ELR (cell line): ENCODE measurements around the gene PLA2G4B.
A peak's percentile ranks its signal among the peaks of the same experiment; 100 is the strongest.

Experiments
- DNase-seq: peaks from one replicate; pipeline ENCODE4 v3.0.0-alpha.2; 2015; ENCODE audit warnings: low read depth

PLA2G4B gene

GRCh38 chr15:41886741-41887140 lies 48.1 kb downstream of the PLA2G4B start:
- DNase-seq: no peak

GRCh38 chr15:41887161-41887560 lies 48.5 kb downstream of the PLA2G4B start:
- no peak for DNase-seq

- DNase-seq: no peak
These were observed 49.2 kb downstream of the PLA2G4B start for GRCh38 chr15:41887893-41888292.

- DNase-seq: no peak
These were observed 50.1 kb downstream of the PLA2G4B start for GRCh38 chr15:41888662-41889253.

- DNase-seq: no peak
These were observed 51.5 kb downstream of the PLA2G4B start for GRCh38 chr15:41890050-41890690.

- no peak for DNase-seq
These were observed 52.6 kb downstream of the PLA2G4B start for GRCh38 chr15:41891226-41891625.

- DNase-seq: no peak
These were observed 53.3 kb downstream of the PLA2G4B start for GRCh38 chr15:41891946-41892345.

- DNase-seq: no peak
These were observed 54.2 kb downstream of the PLA2G4B start for GRCh38 chr15:41892621-41893421.

- no peak for DNase-seq
These were observed 55.0 kb downstream of the PLA2G4B start, which contains the start of gene SPTBN5 for GRCh38 chr15:41893422-41894250. Gene SPTBN5 (minus strand): TSS chr15:41894053. CDS start chr15:41893497, 556 bp downstream.

- DNase-seq: no peak
These were observed 55.7 kb downstream of the PLA2G4B start for GRCh38 chr15:41894251-41894790.

- DNase-seq: peak; percentile 88
These were observed 56.3 kb downstream of the PLA2G4B start for GRCh38 chr15:41894791-41895463.

- no peak for DNase-seq
These were observed 56.8 kb downstream of the PLA2G4B start for GRCh38 chr15:41895491-41895890.

GRCh38 chr15:41895957-41896356 lies 57.3 kb downstream of the PLA2G4B start:
- DNase-seq: no peak

GRCh38 chr15:41896566-41896965 lies 57.9 kb downstream of the PLA2G4B start:
- DNase-seq: no peak

- DNase-seq: no peak
These were observed 58.7 kb downstream of the PLA2G4B start for GRCh38 chr15:41897363-41897799.
